C4-2B (cell line): ENCODE measurements around the gene AUTS2.

Experiments used
- CTCF ChIP-seq: fragments of 450-650 bp; conservative IDR thresholded peaks from 2 replicates; pipeline ENCODE4 v1.5.1; 2017; ENCODE audit warnings: mild to moderate bottlenecking
- ZFX ChIP-seq: fragments of 450-650 bp; IDR thresholded peaks from 2 replicates; pipeline ENCODE4 v1.6.1; 2017

DNA sequence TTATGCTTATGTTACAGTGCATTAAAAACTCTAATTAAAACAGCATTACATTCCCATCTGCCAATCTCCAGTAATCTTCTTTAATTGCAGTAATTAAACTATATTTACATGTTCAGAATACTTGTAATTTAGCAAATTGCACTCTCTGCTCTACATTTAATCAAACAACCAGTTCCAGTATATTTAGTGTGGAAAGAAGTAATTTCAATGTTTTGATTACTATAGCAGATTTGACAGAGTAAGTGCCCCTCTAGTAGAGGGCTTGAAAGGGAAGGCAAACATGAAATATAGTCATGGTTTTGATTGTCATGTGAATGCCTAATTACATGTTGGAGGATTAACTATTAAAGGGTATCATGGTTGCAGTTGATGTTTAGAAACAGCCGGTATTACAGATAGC, 739.7 kb downstream of the AUTS2 start:
- TF ChIP-seq CTCF: no peak
- no peak for TF ChIP-seq ZFX
